Keratinocyte (primary cell): ENCODE results near the gene ATP8B1. TPM values are rescaled to one million over a fixed set of nuclear protein-coding genes. Genes with fewer than 3 reads are reported as not detected.
"Not testable (repeated sequence)": the region's sequence is repeated elsewhere in the genome, so short reads cannot be mapped to it uniquely, and the experiment has no call there.

Experiments used
- DNase-seq: peaks from one replicate; pipeline ENCODE4 v3.0.0-alpha.2; 2011; ENCODE audit warnings: low read depth, missing footprints, low spot score
- FAIRE-seq: peaks from 2 replicates; lab custom pipeline; 2011; peaks lifted over from hg19 to GRCh38; lab: Jason Lieb, UNC
- H2AFZ ChIP-seq: 2 replicates; pipeline ENCODE4 v1.6.0; 2012; ENCODE audit warnings: low read length, control low read depth, inconsistent platforms; ENCODE audit not compliant: control insufficient read depth
- H3K27ac ChIP-seq: 2 replicates; pipeline ENCODE4 v1.5.1; 2011; ENCODE audit warnings: low read length; ENCODE audit not compliant: control insufficient read depth, insufficient read depth
- H3K27me3 ChIP-seq: 3 replicates; pipeline ENCODE4 v1.6.0; 2011; ENCODE audit warnings: low read length; ENCODE audit not compliant: control insufficient read depth, insufficient read depth; ENCODE audit errors: extremely low read depth
- H3K36me3 ChIP-seq, 2 experiments: 2 replicates in 1 of 2; 3 replicates in 1 of 2; pipeline ENCODE4 v1.5.1; 2011; ENCODE audit warnings: low read length in 2 of 2, mild to moderate bottlenecking in 1 of 2; ENCODE audit not compliant: control insufficient read depth in 2 of 2, insufficient read depth in 2 of 2; ENCODE audit errors: extremely low read depth in 1 of 2
- H3K4me1 ChIP-seq: 3 replicates; pipeline ENCODE4 v1.5.1; 2011; ENCODE audit warnings: low read length; ENCODE audit not compliant: control insufficient read depth, insufficient read depth; ENCODE audit errors: extremely low read depth
- H3K4me2 ChIP-seq: 3 replicates; pipeline ENCODE4 v1.6.0; 2011; ENCODE audit warnings: low read depth, low read length; ENCODE audit not compliant: control insufficient read depth, insufficient read depth; ENCODE audit errors: extremely low read depth
- H3K4me3 ChIP-seq, 3 experiments: fragments of 200-600 bp in 1 of 3; sonication (generic) in 1 of 3; 2 replicates in 2 of 3; 3 replicates in 1 of 3; pipeline ENCODE4 v1.5.1; 2011 to 2016; ENCODE audit warnings: low read length in 3 of 3, mild to moderate bottlenecking in 3 of 3, control low read depth in 2 of 3, inconsistent platforms in 1 of 3, low read depth in 1 of 3, mixed read lengths in 1 of 3, mixed run types in 1 of 3, moderate library complexity in 1 of 3; ENCODE audit not compliant: control insufficient read depth in 2 of 3, insufficient read depth in 2 of 3; ENCODE audit errors: extremely low read depth in 1 of 3
- H3K79me2 ChIP-seq: 2 replicates; pipeline ENCODE4 v1.6.0; 2012; ENCODE audit warnings: low read length; ENCODE audit not compliant: control insufficient read depth, insufficient read depth
- H3K9ac ChIP-seq: 3 replicates; pipeline ENCODE4 v1.6.0; 2011; ENCODE audit warnings: low read length; ENCODE audit not compliant: control insufficient read depth, insufficient read depth; ENCODE audit errors: extremely low read depth
- H3K9me1 ChIP-seq: 3 replicates; pipeline ENCODE4 v1.6.0; 2011; ENCODE audit warnings: low read length; ENCODE audit not compliant: control insufficient read depth, insufficient read depth; ENCODE audit errors: extremely low read depth
- H3K9me3 ChIP-seq: 2 replicates; pipeline ENCODE4 v1.5.1; 2012; ENCODE audit warnings: low read depth, low read length; ENCODE audit not compliant: control insufficient read depth
- H4K20me1 ChIP-seq: 3 replicates; pipeline ENCODE4 v1.6.0; 2011; ENCODE audit warnings: low read length; ENCODE audit not compliant: control insufficient read depth, insufficient read depth; ENCODE audit errors: extremely low read depth
- EZH2 ChIP-seq: IDR thresholded peaks from one replicate; pipeline ENCODE4 v1.6.1; 2012; ENCODE audit warnings: inconsistent platforms, mild to moderate bottlenecking, low read length, moderate library complexity
- dilution Hi-C: fragments of 300-500 bp; cut with MboI; formaldehyde crosslinking; loops from one replicate; pipeline ENCODE4 v1.7.0; 2020; ENCODE audit warnings: low sequenced_read_pairs; ENCODE audit not compliant: extremely low pct_ligation_motif_present
- polyA plus RNA-seq, 5 experiments: library from polyadenylated mRNA; depleted of rRNA in 3 of 5; stranded (reverse) in 3 of 5; stranded (forward) in 1 of 5; unstranded in 1 of 5; fragments of >200 nt; gene quantifications; 1 replicate in 1 of 5; 2 replicates in 3 of 5; 3 replicates in 1 of 5; pipeline versions ENCODE4 v1.2.1 to v1.2.3, GENCODE V29; 2011 to 2012; ENCODE audit warnings: missing spikeins in 2 of 5, low read depth in 1 of 5, low replicate concordance in 1 of 5
- TF ChIP-seq, protein P1 (sequence below), 3 experiments: IDR thresholded peaks in 1 of 3; conservative IDR thresholded peaks in 1 of 3; optimal IDR thresholded peaks in 1 of 3; 2 replicates in 2 of 3; 3 replicates in 1 of 3; pipeline versions ENCODE3 to v1.5.1; 2011; ENCODE audit warnings: low read length in 3 of 3, mild to moderate bottlenecking in 3 of 3, moderate library complexity in 2 of 3, control low read depth in 1 of 3, inconsistent platforms in 1 of 3; ENCODE audit not compliant: insufficient read depth in 2 of 3; ENCODE audit errors: extremely low read depth in 1 of 3

ATP8B1 gene
- polyA plus RNA-seq, 1 donor (not counting 4 experiments of a cell fraction or from before 2014, with no cell fraction given): 20.4 TPM

DNA sequence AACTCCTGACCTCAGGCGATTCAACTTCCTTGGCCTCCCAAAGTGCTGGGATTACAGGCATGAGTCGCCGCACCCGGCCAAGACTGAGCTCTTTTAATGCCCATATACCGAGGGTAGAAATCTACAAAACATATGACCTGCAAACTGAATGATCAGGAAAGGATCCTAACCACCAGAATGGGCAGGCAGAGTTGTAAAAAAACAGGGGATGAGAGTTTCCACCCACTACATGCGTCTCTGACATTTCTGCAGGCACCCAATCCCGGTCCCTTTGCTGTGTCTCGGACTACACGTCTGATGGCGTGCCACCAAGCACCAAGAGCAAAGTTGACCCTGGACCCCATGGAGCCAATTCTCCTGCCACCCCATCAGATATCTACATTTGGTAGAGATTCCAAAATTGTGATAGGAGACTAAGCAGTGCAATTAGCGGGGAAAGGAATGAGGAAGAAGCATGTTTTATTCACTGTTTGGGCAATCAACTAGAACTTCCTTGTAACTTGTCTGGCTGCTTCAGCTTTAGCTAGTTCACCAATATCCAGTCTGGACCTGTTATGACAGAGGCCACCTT is 74.1 kb downstream of the ATP8B1 start:
- Histone ChIP-seq H3K4me2 (peak overlapping the region; percentile 77), H4K20me1 (no peaks in the 10 kb centered on the region), H3K4me3 (peak overlapping the region in 2 of 3 experiments; percentile 25 to 31), H3K36me3 (peaks cover 0 to 1% of the 10 kb centered on the region in 2 experiments), H3K9ac (no peak overlapping the region), H3K79me2 (no peaks in the 10 kb centered on the region), H3K9me1 (no peaks in the 10 kb centered on the region), H3K27ac (peak overlapping the region; percentile 8), H2AFZ (peak overlapping the region; percentile 29), H3K27me3 (no peaks in the 10 kb centered on the region), H3K9me3 (no peaks in the 10 kb centered on the region), H3K4me1 (peaks cover 28% of the 10 kb centered on the region)
- no peak for TF ChIP-seq EZH2
- TF ChIP-seq, protein P1, sequence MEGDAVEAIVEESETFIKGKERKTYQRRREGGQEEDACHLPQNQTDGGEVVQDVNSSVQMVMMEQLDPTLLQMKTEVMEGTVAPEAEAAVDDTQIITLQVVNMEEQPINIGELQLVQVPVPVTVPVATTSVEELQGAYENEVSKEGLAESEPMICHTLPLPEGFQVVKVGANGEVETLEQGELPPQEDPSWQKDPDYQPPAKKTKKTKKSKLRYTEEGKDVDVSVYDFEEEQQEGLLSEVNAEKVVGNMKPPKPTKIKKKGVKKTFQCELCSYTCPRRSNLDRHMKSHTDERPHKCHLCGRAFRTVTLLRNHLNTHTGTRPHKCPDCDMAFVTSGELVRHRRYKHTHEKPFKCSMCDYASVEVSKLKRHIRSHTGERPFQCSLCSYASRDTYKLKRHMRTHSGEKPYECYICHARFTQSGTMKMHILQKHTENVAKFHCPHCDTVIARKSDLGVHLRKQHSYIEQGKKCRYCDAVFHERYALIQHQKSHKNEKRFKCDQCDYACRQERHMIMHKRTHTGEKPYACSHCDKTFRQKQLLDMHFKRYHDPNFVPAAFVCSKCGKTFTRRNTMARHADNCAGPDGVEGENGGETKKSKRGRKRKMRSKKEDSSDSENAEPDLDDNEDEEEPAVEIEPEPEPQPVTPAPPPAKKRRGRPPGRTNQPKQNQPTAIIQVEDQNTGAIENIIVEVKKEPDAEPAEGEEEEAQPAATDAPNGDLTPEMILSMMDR (optimal IDR thresholded peaks at IDR 0.05 in 1 of 3, IDR thresholded peaks at IDR 0.05 in 1 of 3, conservative IDR thresholded peaks at IDR 0.05 in 1 of 3; ENCODE audit: extremely low read depth in 1 of 3, insufficient read depth in 2 of 3, low read length in 3 of 3): no peak
- DNase-seq (no peak), FAIRE-seq (peak; percentile 94)
- dilution Hi-C loops: no loop called here

DNA sequence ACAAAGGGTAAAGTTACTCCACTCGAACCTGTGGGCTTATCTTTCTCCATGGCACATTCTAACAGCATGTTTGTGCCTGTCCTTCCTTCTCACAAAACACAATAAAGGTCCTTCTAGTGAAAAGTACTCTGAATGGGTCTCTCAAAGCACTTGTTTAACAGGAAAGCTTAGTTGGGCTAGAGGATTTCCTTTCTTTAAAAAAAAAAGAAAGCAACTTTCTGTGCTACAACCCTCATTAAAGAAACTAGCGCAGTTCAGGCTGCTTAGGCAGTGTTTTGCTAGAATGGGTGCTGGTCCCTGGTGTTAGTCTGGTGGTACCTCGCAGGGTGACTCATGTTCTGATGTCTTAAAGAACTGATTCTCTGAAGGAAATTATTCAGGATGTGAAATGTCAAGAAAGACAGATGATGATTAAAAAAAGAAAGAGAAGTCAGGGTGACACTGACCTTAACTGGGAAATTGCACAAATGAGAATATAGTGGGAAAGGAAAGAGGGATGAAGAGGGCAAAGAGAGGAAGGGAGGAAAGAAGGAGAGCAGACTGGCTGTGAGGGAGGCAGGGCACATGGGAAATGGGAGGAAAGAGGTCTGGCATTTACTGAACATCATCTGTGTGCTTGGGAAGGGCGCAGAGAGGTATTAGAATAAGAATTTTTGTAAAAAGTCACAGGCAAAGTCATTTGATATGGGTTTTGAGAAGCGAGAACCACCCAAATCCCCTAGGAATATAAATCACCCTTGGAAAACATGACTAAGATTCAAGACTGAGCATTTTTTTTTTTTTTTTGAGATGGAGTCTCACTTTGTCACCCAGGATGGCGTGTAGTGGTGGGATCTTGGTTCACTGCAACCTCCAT is 74.9 kb downstream of the ATP8B1 start:
- Histone ChIP-seq H3K9me1 (no peaks in the 10 kb centered on the region), H3K27me3 (no peaks in the 10 kb centered on the region), H3K9ac (no peak overlapping the region), H3K9me3 (no peaks in the 10 kb centered on the region), H4K20me1 (no peaks in the 10 kb centered on the region), H3K36me3 (peaks cover 0 to 1% of the 10 kb centered on the region in 2 experiments), H3K27ac (peak overlapping the region; percentile 54), H2AFZ (peak overlapping the region; percentile 39), H3K4me2 (peak overlapping the region; percentile 83), H3K79me2 (no peaks in the 10 kb centered on the region), H3K4me3 (peak overlapping the region in 2 of 3 experiments; percentile 43 to 55), H3K4me1 (peaks cover 28% of the 10 kb centered on the region)
- TF ChIP-seq, protein P1 (optimal IDR thresholded peaks at IDR 0.05 in 1 of 3, IDR thresholded peaks at IDR 0.05 in 1 of 3, conservative IDR thresholded peaks at IDR 0.05 in 1 of 3; ENCODE audit: extremely low read depth in 1 of 3, insufficient read depth in 2 of 3, low read length in 3 of 3): no peak
- no peak for TF ChIP-seq EZH2
- dilution Hi-C loops: no loop called here
- FAIRE-seq (peak; percentile 73), DNase-seq (no peak)

- H3K4me2 ChIP-seq, H3K9me3 ChIP-seq, H3K9me1 ChIP-seq, H3K79me2 ChIP-seq, DNase-seq, H3K9ac ChIP-seq, FAIRE-seq, dilution Hi-C loops, H2AFZ ChIP-seq, H3K4me3 ChIP-seq, H3K36me3 ChIP-seq, H3K4me1 ChIP-seq, H4K20me1 ChIP-seq, H3K27me3 ChIP-seq, H3K27ac ChIP-seq: not testable (repeated sequence)
These were observed 83.7 kb downstream of the ATP8B1 start for GRCh38 chr18:57719211-57719935.
